Sigmoid colon (tissue), 4 donors: ENCODE measurements around the gene MEIOB.

Source experiments
- EP300 ChIP-seq, 4 donors: sonication (generic); formaldehyde crosslinking; IDR thresholded peaks; one replicate each; pipeline ENCODE4 v1.6.1; 2017; ENCODE audit warnings: antibody characterized with exemption in 4 of 4
- POLR2A ChIP-seq, 2 donors: fragments of 450-650 bp; IDR thresholded peaks; one replicate each; pipeline ENCODE4 v1.6.1; 2016; ENCODE audit warnings: antibody characterized with exemption in 2 of 2, mild to moderate bottlenecking in 2 of 2, moderate library complexity in 2 of 2
- POLR2AphosphoS5 ChIP-seq, 4 donors: sonication (generic); formaldehyde crosslinking; IDR thresholded peaks; one replicate each; pipeline ENCODE4 v1.6.1; 2017; ENCODE audit warnings: antibody characterized with exemption in 4 of 4
- TF ChIP-seq, protein P1 (sequence below), 4 experiments: fragments of 450-650 bp in 3 of 4; fragments of 200-600 bp in 1 of 4; IDR thresholded peaks; one replicate each; pipeline ENCODE4 v1.5.1; 2016 to 2019; ENCODE audit warnings: antibody characterized with exemption in 4 of 4, mild to moderate bottlenecking in 3 of 4, moderate library complexity in 2 of 4

DNA sequence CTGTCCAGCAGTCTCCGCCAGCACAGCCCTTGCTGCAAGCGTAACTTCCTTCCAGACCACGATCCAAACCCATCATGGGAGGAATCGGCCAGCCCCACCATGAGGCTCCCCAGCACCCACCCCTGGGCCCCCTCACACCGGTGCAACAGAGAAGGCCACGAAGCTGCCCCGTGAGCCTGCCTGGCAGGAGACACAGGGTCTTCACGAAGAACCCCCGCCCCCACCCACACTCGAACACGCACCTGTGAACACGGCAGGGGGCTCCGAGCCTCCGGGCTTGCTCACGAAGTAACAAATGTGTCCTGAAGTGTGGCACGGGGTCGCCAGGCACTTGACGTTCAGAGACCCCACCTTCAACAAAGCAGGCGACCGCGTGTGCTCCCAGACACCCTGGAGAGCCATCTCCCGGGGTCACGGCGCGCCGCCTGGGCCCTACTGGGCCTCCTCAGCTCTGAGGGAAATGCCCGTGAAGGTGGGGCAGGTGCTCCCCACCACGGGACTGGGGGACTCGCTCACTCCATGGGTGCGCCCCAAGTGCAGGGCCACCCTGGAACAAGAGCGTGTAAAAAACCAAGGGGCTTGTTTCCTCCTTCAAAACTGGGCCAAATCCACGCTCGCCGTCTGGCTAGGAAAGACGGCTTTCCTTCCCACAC, 53.0 kb downstream of the MEIOB start:
- TF ChIP-seq, protein P1, sequence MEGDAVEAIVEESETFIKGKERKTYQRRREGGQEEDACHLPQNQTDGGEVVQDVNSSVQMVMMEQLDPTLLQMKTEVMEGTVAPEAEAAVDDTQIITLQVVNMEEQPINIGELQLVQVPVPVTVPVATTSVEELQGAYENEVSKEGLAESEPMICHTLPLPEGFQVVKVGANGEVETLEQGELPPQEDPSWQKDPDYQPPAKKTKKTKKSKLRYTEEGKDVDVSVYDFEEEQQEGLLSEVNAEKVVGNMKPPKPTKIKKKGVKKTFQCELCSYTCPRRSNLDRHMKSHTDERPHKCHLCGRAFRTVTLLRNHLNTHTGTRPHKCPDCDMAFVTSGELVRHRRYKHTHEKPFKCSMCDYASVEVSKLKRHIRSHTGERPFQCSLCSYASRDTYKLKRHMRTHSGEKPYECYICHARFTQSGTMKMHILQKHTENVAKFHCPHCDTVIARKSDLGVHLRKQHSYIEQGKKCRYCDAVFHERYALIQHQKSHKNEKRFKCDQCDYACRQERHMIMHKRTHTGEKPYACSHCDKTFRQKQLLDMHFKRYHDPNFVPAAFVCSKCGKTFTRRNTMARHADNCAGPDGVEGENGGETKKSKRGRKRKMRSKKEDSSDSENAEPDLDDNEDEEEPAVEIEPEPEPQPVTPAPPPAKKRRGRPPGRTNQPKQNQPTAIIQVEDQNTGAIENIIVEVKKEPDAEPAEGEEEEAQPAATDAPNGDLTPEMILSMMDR (IDR thresholded peaks at IDR 0.05) = no peak
- no peak for TF ChIP-seq POLR2AphosphoS5 (IDR thresholded peaks at IDR 0.05)
- TF ChIP-seq POLR2A (IDR thresholded peaks at IDR 0.05) = no peak
- TF ChIP-seq EP300 (IDR thresholded peaks at IDR 0.05) = no peak
